ENCODE measurements around the gene SLC26A5.

The SLC26A5 gene

GRCh38 chr7:103394566-103394965, 51.4 kb downstream of the SLC26A5 start:
- Histone ChIP-seq H2AFZ (ENCODE audit: low read depth, low read length) (no peak overlapping the region), H4K20me1 (ENCODE audit: insufficient read depth, low read length) (no peaks in the 10 kb centered on the region)

DNA sequence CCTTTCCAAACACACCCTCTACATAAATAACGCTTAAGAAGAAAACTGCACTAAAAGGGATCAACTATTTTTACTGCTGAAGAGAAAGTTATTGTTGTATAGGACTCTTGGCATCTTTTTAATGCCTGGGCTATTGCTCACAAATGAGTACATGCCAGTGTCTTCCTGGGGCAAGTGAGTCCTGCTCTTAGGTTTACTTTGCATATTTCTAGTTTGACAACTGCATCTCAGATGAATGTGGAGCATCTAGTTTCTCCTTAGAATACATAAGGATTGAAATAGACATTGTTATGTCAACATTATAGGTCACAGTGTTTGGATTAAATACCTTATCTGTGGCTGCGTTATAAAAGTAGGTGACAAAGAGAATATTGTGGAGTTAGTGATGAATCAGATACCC, 54.0 kb downstream of the SLC26A5 start:
- TF ChIP-seq CTCF (IDR thresholded peaks at IDR 0.05; ENCODE audit: borderline replicate concordance, extremely low read depth, low read length, poor library complexity, severe bottlenecking), result no peak
- no peak for TF ChIP-seq EZH2 (IDR thresholded peaks at IDR 0.05; ENCODE audit: borderline replicate concordance, low read depth, low read length, severe bottlenecking)
- Histone ChIP-seq H3K9me3 (ENCODE audit: insufficient read depth, low read length, severe bottlenecking) (no peaks in the 10 kb centered on the region), H3K36me3 (ENCODE audit: insufficient read depth, low read length) (no peaks in the 10 kb centered on the region), H3K4me3 (ENCODE audit: low read depth in 1 of 2, low read length in 2 of 2) (no peak overlapping the region), H3K4me2 (ENCODE audit: insufficient read depth, low read length) (no peak overlapping the region), H4K20me1 (ENCODE audit: insufficient read depth, low read length) (no peaks in the 10 kb centered on the region), H3K79me2 (ENCODE audit: insufficient read depth, low read length) (no peaks in the 10 kb centered on the region), H3K9ac (ENCODE audit: low read depth, low read length) (no peak overlapping the region), H3K27me3 (ENCODE audit: insufficient read depth, low read length, poor library complexity) (peaks cover 10% of the 10 kb centered on the region), H2AFZ (ENCODE audit: low read depth, low read length) (no peak overlapping the region), H3K27ac (ENCODE audit: low read length) (no peak overlapping the region), H3K4me1 (ENCODE audit: insufficient read depth, low read length) (no peaks in the 10 kb centered on the region)
- DNase-seq (no peak), ATAC-seq (ENCODE audit: insufficient read depth, low read depth) (no peak)

More at GRCh38 chr7:103394566-103394965, 51.4 kb downstream of the SLC26A5 start:
- Histone ChIP-seq H3K4me1 (ENCODE audit: insufficient read depth, low read length) (no peaks in the 10 kb centered on the region), H3K27ac (ENCODE audit: low read length) (no peak overlapping the region), H3K4me2 (ENCODE audit: insufficient read depth, low read length) (no peak overlapping the region), H3K4me3 (ENCODE audit: low read depth in 1 of 2, low read length in 2 of 2) (no peak overlapping the region), H3K79me2 (ENCODE audit: insufficient read depth, low read length) (no peaks in the 10 kb centered on the region), H3K36me3 (ENCODE audit: insufficient read depth, low read length) (no peaks in the 10 kb centered on the region), H3K9ac (ENCODE audit: low read depth, low read length) (no peak overlapping the region), H3K9me3 (ENCODE audit: insufficient read depth, low read length, severe bottlenecking) (no peaks in the 10 kb centered on the region), H3K27me3 (ENCODE audit: insufficient read depth, low read length, poor library complexity) (peaks cover 4% of the 10 kb centered on the region)
- no peak for DNase-seq
- TF ChIP-seq EZH2 (IDR thresholded peaks at IDR 0.05; ENCODE audit: borderline replicate concordance, low read depth, low read length, severe bottlenecking) (no peak), CTCF (IDR thresholded peaks at IDR 0.05; ENCODE audit: borderline replicate concordance, extremely low read depth, low read length, poor library complexity, severe bottlenecking) (no peak)
- no peak for ATAC-seq (ENCODE audit: insufficient read depth, low read depth)

GRCh38 chr7:103391150-103391549, 54.9 kb downstream of the SLC26A5 start:
- H3K9me3 ChIP-seq (ENCODE audit: insufficient read depth, low read length, severe bottlenecking), result no peaks in the 10 kb centered on the region
- no peak overlapping the region for H2AFZ ChIP-seq (ENCODE audit: low read depth, low read length)
- TF ChIP-seq CTCF (IDR thresholded peaks at IDR 0.05; ENCODE audit: borderline replicate concordance, extremely low read depth, low read length, poor library complexity, severe bottlenecking), result no peak
- TF ChIP-seq EZH2 (IDR thresholded peaks at IDR 0.05; ENCODE audit: borderline replicate concordance, low read depth, low read length, severe bottlenecking), result no peak
- no peak overlapping the region for H3K4me2 ChIP-seq (ENCODE audit: insufficient read depth, low read length)
- H3K9ac ChIP-seq (ENCODE audit: low read depth, low read length), result no peak overlapping the region
- no peak overlapping the region for H3K27ac ChIP-seq (ENCODE audit: low read length)
- H3K4me3 ChIP-seq (ENCODE audit: low read depth in 1 of 2, low read length in 2 of 2), result no peak overlapping the region
- ATAC-seq (ENCODE audit: insufficient read depth, low read depth) (no peak), DNase-seq (no peak)
- no peaks in the 10 kb centered on the region for H4K20me1 ChIP-seq (ENCODE audit: insufficient read depth, low read length)
- H3K79me2 ChIP-seq (ENCODE audit: insufficient read depth, low read length), result no peaks in the 10 kb centered on the region
- H3K36me3 ChIP-seq (ENCODE audit: insufficient read depth, low read length), result no peaks in the 10 kb centered on the region
- peaks cover 10% of the 10 kb centered on the region for H3K27me3 ChIP-seq (ENCODE audit: insufficient read depth, low read length, poor library complexity)
- H3K4me1 ChIP-seq (ENCODE audit: insufficient read depth, low read length), result no peaks in the 10 kb centered on the region

DNA sequence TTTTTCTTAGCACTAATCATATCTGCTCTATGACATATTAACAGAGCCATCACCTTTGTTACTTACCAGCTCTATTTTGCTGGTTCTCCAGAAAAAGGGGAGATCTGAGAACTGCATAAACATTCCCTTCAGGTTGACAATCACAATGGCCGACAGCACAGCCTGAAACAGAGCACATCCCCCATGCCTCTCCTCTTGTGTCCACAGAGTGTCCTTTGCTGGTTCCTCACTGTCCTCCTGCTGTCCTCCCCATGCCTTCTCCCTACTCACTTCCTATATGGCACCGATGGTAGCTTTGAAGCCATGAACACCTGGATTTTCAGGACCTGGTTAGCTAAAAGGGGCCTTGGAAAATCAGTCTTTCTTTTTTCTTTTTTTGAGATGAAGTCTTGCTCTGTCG, 56.7 kb downstream of the SLC26A5 start:
- TF ChIP-seq EZH2 (IDR thresholded peaks at IDR 0.05; ENCODE audit: borderline replicate concordance, low read depth, low read length, severe bottlenecking), result no peak
- TF ChIP-seq CTCF (IDR thresholded peaks at IDR 0.05; ENCODE audit: borderline replicate concordance, extremely low read depth, low read length, poor library complexity, severe bottlenecking), result no peak
- Histone ChIP-seq H3K4me1 (ENCODE audit: insufficient read depth, low read length) (no peaks in the 10 kb centered on the region), H3K79me2 (ENCODE audit: insufficient read depth, low read length) (no peaks in the 10 kb centered on the region), H3K9me3 (ENCODE audit: insufficient read depth, low read length, severe bottlenecking) (no peaks in the 10 kb centered on the region), H3K4me3 (ENCODE audit: low read depth in 1 of 2, low read length in 2 of 2) (no peak overlapping the region), H4K20me1 (ENCODE audit: insufficient read depth, low read length) (no peaks in the 10 kb centered on the region), H3K9ac (ENCODE audit: low read depth, low read length) (no peak overlapping the region), H2AFZ (ENCODE audit: low read depth, low read length) (no peak overlapping the region), H3K27me3 (ENCODE audit: insufficient read depth, low read length, poor library complexity) (peaks cover 10% of the 10 kb centered on the region), H3K4me2 (ENCODE audit: insufficient read depth, low read length) (no peak overlapping the region), H3K36me3 (ENCODE audit: insufficient read depth, low read length) (no peaks in the 10 kb centered on the region), H3K27ac (ENCODE audit: low read length) (no peak overlapping the region)
- no peak for ATAC-seq (ENCODE audit: insufficient read depth, low read depth)
- DNase-seq, result no peak

Data from DND-41 (cell line).